Left ventricle myocardium inferior (tissue), 1 donor: ENCODE data around the gene ANKS1B. TPM values are rescaled to one million over a fixed set of nuclear protein-coding genes. Genes with fewer than 3 reads are reported as not detected.

Source experiments
- DNase-seq: peaks from one replicate; pipeline ENCODE4 v3.0.0-alpha.2; 2020
- H3K27ac ChIP-seq: fragments of 200-600 bp; replicated peaks from 2 replicates; pipeline ENCODE4 v1.8.0; 2021
- H3K27me3 ChIP-seq: fragments of 200-600 bp; 2 replicates; pipeline ENCODE4 v1.8.0; 2021; ENCODE audit warnings: low read depth
- H3K36me3 ChIP-seq: fragments of 200-600 bp; 2 replicates; pipeline ENCODE4 v1.8.0; 2021
- H3K4me1 ChIP-seq: fragments of 200-600 bp; 2 replicates; pipeline ENCODE4 v1.8.0; 2021
- H3K4me3 ChIP-seq: fragments of 200-600 bp; 2 replicates; pipeline ENCODE4 v1.8.0; 2021; ENCODE audit warnings: mild to moderate bottlenecking, moderate library complexity
- H3K9me3 ChIP-seq: fragments of 200-600 bp; replicated peaks from 2 replicates; pipeline ENCODE4 v1.8.0; 2021
- CTCF ChIP-seq: fragments of 200-600 bp; IDR thresholded peaks from 2 replicates; pipeline ENCODE4 v1.8.0; 2021; ENCODE audit warnings: antibody characterized with exemption, mild to moderate bottlenecking, borderline replicate concordance
- intact Hi-C: fragments of 100-400 bp; cut with micrococcal nuclease; formaldehyde crosslinking; loops from one replicate; pipeline ENCODE4 v1.11.0; 2022
- total RNA-seq: library from RNA; stranded (reverse); fragmentation: NEBNext Ultra II Directional; extraction: Animal tissue kit (Norgen Biotek cat#: 25700); gene quantifications from one replicate; pipeline ENCODE4 v1.2.1, GENCODE V29; 2021
- donor health status: DM: no; HTN: yes; CAD: no; lungs with severe emphysema.

The ANKS1B gene
- total RNA-seq, 1 donor from 2014 or later, result 1.6 TPM

- H3K27ac ChIP-seq, result no peak overlapping the region
- H3K36me3 ChIP-seq, result no peaks in the 10 kb centered on the region
- no peak for DNase-seq
- H3K4me1 ChIP-seq, result no peaks in the 10 kb centered on the region
- H3K9me3 ChIP-seq, result no peaks in the 10 kb centered on the region
- no peak for TF ChIP-seq CTCF
- no peak overlapping the region for H3K4me3 ChIP-seq
- intact Hi-C loops, result no loop called here
- no peaks in the 10 kb centered on the region for H3K27me3 ChIP-seq
Measured at GRCh38 chr12:99834710-99835109, 150.0 kb downstream of the ANKS1B start.

- H3K27ac ChIP-seq, result no peak overlapping the region
- no peaks in the 10 kb centered on the region for H3K36me3 ChIP-seq
- DNase-seq, result no peak
- H3K4me1 ChIP-seq, result no peaks in the 10 kb centered on the region
- no peak overlapping the region for H3K4me3 ChIP-seq
- H3K27me3 ChIP-seq, result no peaks in the 10 kb centered on the region
- intact Hi-C loops, result no loop called here
- no peak for TF ChIP-seq CTCF
- H3K9me3 ChIP-seq, result no peaks in the 10 kb centered on the region
Measured at GRCh38 chr12:99833397-99833796, 151.3 kb downstream of the ANKS1B start.

GRCh38 chr12:99824900-99825542, 159.7 kb downstream of the ANKS1B start:
- Histone ChIP-seq H3K27ac (no peak overlapping the region), H3K27me3 (no peaks in the 10 kb centered on the region), H3K9me3 (no peaks in the 10 kb centered on the region), H3K4me3 (no peak overlapping the region), H3K4me1 (no peaks in the 10 kb centered on the region), H3K36me3 (no peaks in the 10 kb centered on the region)
- no peak for DNase-seq
- intact Hi-C loops, result no loop called here
- TF ChIP-seq CTCF, result no peak

GRCh38 chr12:99822273-99822672, 162.5 kb downstream of the ANKS1B start:
- no peak for TF ChIP-seq CTCF

GRCh38 chr12:99810718-99811593, 173.8 kb downstream of the ANKS1B start:
- DNase-seq, result no peak
- Histone ChIP-seq H3K9me3 (no peaks in the 10 kb centered on the region), H3K36me3 (no peaks in the 10 kb centered on the region), H3K27me3 (no peaks in the 10 kb centered on the region), H3K4me1 (no peaks in the 10 kb centered on the region), H3K27ac (no peak overlapping the region), H3K4me3 (no peak overlapping the region)
- intact Hi-C loops, result no loop called here
- no peak for TF ChIP-seq CTCF

More at GRCh38 chr12:99822273-99822672, 162.5 kb downstream of the ANKS1B start:
- Histone ChIP-seq H3K9me3 (no peaks in the 10 kb centered on the region), H3K27ac (no peak overlapping the region), H3K36me3 (no peaks in the 10 kb centered on the region), H3K27me3 (no peaks in the 10 kb centered on the region), H3K4me1 (no peaks in the 10 kb centered on the region), H3K4me3 (no peak overlapping the region)
- no peak for DNase-seq
- intact Hi-C loops, result no loop called here
